GM12878 (cell line): ENCODE measurements around the gene UROC1. TPM values are rescaled to one million over a fixed set of nuclear protein-coding genes. Genes with fewer than 3 reads are reported as not detected.

ENCODE experiments used
- ATAC-seq: fragments of 200-7000 bp; cut with Tn5 transposase; 3 replicates; pipeline ENCODE4 v1.9.1; 2020; ENCODE audit warnings: mild to moderate bottlenecking, moderate library complexity
- BruUV-seq: library from RNA; stranded (reverse); fragments of 400-500 nt; replicated peaks from 2 replicates; lab custom pipeline; 2021; lab: Mats Ljungman, UMichigan
- CTCF ChIA-PET: fragments of 300-600 bp; sonication (Branson Sonifier 250); formaldehyde crosslinking; extraction: SDS; loops from one replicate; lab custom pipeline; 2021; ENCODE audit warnings: inconsistent platforms; lab: Yijun Ruan, JAX
- POLR2A ChIA-PET: fragments of 350-600 bp; formaldehyde crosslinking; extraction: SDS; loops from one replicate; lab custom pipeline; 2021; ENCODE audit warnings: inconsistent platforms; lab: Charles Lee
- RAD21 ChIA-PET: fragments of 300-600 bp; sonication (Branson Sonifier 250); formaldehyde crosslinking; loops from one replicate; lab custom pipeline; 2023; ENCODE audit warnings: antibody characterized with exemption; ENCODE audit not compliant: unreplicated experiment; lab: Charles Lee
- SMC1A ChIA-PET: fragments of 300-600 bp; sonication (Branson Sonifier 250); formaldehyde crosslinking; loops from one replicate; lab custom pipeline; 2023; ENCODE audit not compliant: unreplicated experiment, uncharacterized antibody; lab: Charles Lee
- DNase-seq: peaks from one replicate; pipeline ENCODE4 v3.0.0-alpha.2; 2011; ENCODE audit warnings: low read depth, low spot score
- FAIRE-seq: peaks from 3 replicates; lab custom pipeline; 2011; peaks lifted over from hg19 to GRCh38; lab: Jason Lieb, UNC
- H2AFZ ChIP-seq: 2 replicates; pipeline ENCODE4 v1.6.0; 2011; ENCODE audit warnings: low read depth, low read length, control low read depth; ENCODE audit not compliant: control insufficient read depth
- H3K27ac ChIP-seq: 2 replicates; pipeline ENCODE4 v1.5.1; 2011; ENCODE audit warnings: control low read depth; ENCODE audit not compliant: control insufficient read depth, insufficient read depth
- H3K27me3 ChIP-seq, 2 experiments: replicated peaks in 1 of 2; 2 replicates each; pipeline versions ENCODE4 v1.6.0 to v1.6.1; 2011; ENCODE audit warnings: low read length in 1 of 2; ENCODE audit not compliant: control insufficient read depth in 2 of 2, insufficient read depth in 2 of 2
- H3K36me3 ChIP-seq, 2 experiments: 2 replicates each; pipeline ENCODE4 v1.5.1; 2011; ENCODE audit warnings: low read length in 1 of 2; ENCODE audit not compliant: control insufficient read depth in 2 of 2, insufficient read depth in 2 of 2
- H3K4me1 ChIP-seq: 2 replicates; pipeline ENCODE4 v1.6.1; 2011; ENCODE audit warnings: mild to moderate bottlenecking, low read length, moderate library complexity, mixed read lengths; ENCODE audit not compliant: control insufficient read depth, insufficient read depth
- H3K4me2 ChIP-seq: 2 replicates; pipeline ENCODE4 v1.6.0; 2011; ENCODE audit warnings: control low read depth; ENCODE audit not compliant: control insufficient read depth, insufficient read depth
- H3K4me3 ChIP-seq: fragments of 200-600 bp; sonication (generic); 2 replicates; pipeline ENCODE4 v1.5.1; 2016
- H3K79me2 ChIP-seq: 2 replicates; pipeline ENCODE4 v1.6.0; 2011; ENCODE audit warnings: low read length; ENCODE audit not compliant: control insufficient read depth, insufficient read depth
- H3K9ac ChIP-seq: 2 replicates; pipeline ENCODE4 v1.8.0; 2011; ENCODE audit warnings: low read length, control low read depth, mixed read lengths; ENCODE audit not compliant: control insufficient read depth, insufficient read depth
- H3K9me3 ChIP-seq: replicated peaks from 3 replicates; pipeline ENCODE4 v1.5.1; 2011; ENCODE audit warnings: mild to moderate bottlenecking, low read length; ENCODE audit not compliant: control insufficient read depth, insufficient read depth
- H4K20me1 ChIP-seq: 2 replicates; pipeline ENCODE4 v1.6.0; 2011; ENCODE audit not compliant: control insufficient read depth, insufficient read depth
- ASH2L ChIP-seq: fragments of 300-600, 200-600 bp; sonication (generic); IDR thresholded peaks from 2 replicates; pipeline ENCODE4 v1.6.1; 2017; ENCODE audit warnings: low read depth, mild to moderate bottlenecking, borderline replicate concordance
- CREB1 ChIP-seq: IDR thresholded peaks from 2 replicates; pipeline ENCODE4 v1.6.1; 2012; ENCODE audit warnings: low read depth, mild to moderate bottlenecking, inconsistent platforms
- EED ChIP-seq: sonication (generic); IDR thresholded peaks from 2 replicates; pipeline ENCODE4 v1.6.1; 2016; ENCODE audit warnings: antibody characterized with exemption, low read depth
- EP300 ChIP-seq, 2 experiments: fragments of 150-350 bp in 1 of 2; IDR thresholded peaks; 2 replicates each; pipeline ENCODE4 v1.6.1; 2011 to 2012; ENCODE audit warnings: low read depth in 2 of 2, low read length in 2 of 2, borderline replicate concordance in 1 of 2, improper control_type of control experiment in 1 of 2, inconsistent platforms in 1 of 2; ENCODE audit not compliant: control insufficient read depth in 1 of 2
- FOS ChIP-seq: IDR thresholded peaks from 3 replicates; pipeline ENCODE4 v1.6.1; 2011; ENCODE audit warnings: borderline replicate concordance; ENCODE audit not compliant: insufficient read length; ENCODE audit errors: extremely low read depth
- FOXK2 ChIP-seq: fragments of 450-650 bp; IDR thresholded peaks from 2 replicates; pipeline ENCODE4 v1.6.1; 2017; ENCODE audit warnings: mild to moderate bottlenecking, moderate library complexity
- POLR2A ChIP-seq: IDR thresholded peaks from 2 replicates; pipeline ENCODE4 v1.6.1; 2011; ENCODE audit warnings: low read depth, mild to moderate bottlenecking, low read length
- SREBF2 ChIP-seq: IDR thresholded peaks from 2 replicates; pipeline ENCODE4 v1.6.1; 2012; ENCODE audit warnings: mild to moderate bottlenecking, low read length
- TCF7 ChIP-seq: IDR thresholded peaks from 2 replicates; pipeline ENCODE4 v1.6.1; 2014; ENCODE audit warnings: antibody characterized with exemption, borderline replicate concordance
- WRNIP1 ChIP-seq: IDR thresholded peaks from 2 replicates; pipeline ENCODE4 v1.6.1; 2011; ENCODE audit warnings: low read depth, low read length, improper control_type of control experiment, borderline replicate concordance
- WGBS: methylation state at CpG from one replicate; pipeline ENCODE4 v1.1.6; 2016; ENCODE audit warnings: low lambda C conversion rate; ENCODE audit not compliant: insufficient replicate concordance, insufficient coverage; ENCODE audit errors: missing lambda C conversion rate; 5-methylcytosine and 5-hydroxymethylcytosine counted together
- in situ Hi-C: fragments of 300-500 bp; cut with MboI; formaldehyde crosslinking; loops from 9 replicates; pipeline ENCODE4 v1.14.3; 2018; ENCODE audit warnings: mixed read lengths
- intact Hi-C: fragments of 100-400 bp; cut with micrococcal nuclease; formaldehyde crosslinking; loops from one replicate; pipeline ENCODE4 v1.14.2; 2022; ENCODE audit not compliant: unreplicated experiment
- polyA plus RNA-seq, 11 experiments: library from polyadenylated mRNA; depleted of rRNA in 4 of 11; unstranded in 6 of 11; stranded (reverse) in 5 of 11; fragments of >200 nt; fragmentation: Nextera tagmentation in 4 of 11; fragmentation: Illumina TruSeq in 1 of 11; extraction: Ambion mirVana in 4 of 11; extraction: Trizol in 1 of 11; gene quantifications; 1 replicate in 1 of 11; 2 replicates in 10 of 11; pipeline versions ENCODE4 v1.2.1 to v1.2.3, GENCODE V29; 2011 to 2016; ENCODE audit warnings: inconsistent platforms in 2 of 11, missing spikeins in 2 of 11, low read depth in 1 of 11
- total RNA-seq, 4 experiments: library from RNA; depleted of rRNA in 3 of 4; stranded (reverse); fragments of >200 nt in 3 of 4; fragmentation: Illumina TruSeq in 1 of 4; extraction: Trizol in 1 of 4; gene quantifications; 2 replicates each; pipeline versions ENCODE4 v1.2.1 to v1.2.3, GENCODE V29; 2013 to 2021
- TF ChIP-seq, protein P1 (sequence below): fragments of 450-650 bp; IDR thresholded peaks from 2 replicates; pipeline ENCODE4 v1.6.1; 2018; ENCODE audit warnings: borderline replicate concordance, mild to moderate bottlenecking; ENCODE audit not compliant: partially characterized antibody
- TF ChIP-seq, protein P2 (sequence below): IDR thresholded peaks from 2 replicates; pipeline ENCODE4 v1.6.1; 2012; ENCODE audit warnings: improper control_type of control experiment, low read depth, low read length; ENCODE audit not compliant: insufficient replicate concordance
- TF ChIP-seq, protein P3 (sequence below): fragments of 450-650 bp; IDR thresholded peaks from 2 replicates; pipeline ENCODE4 v1.6.1; 2017; ENCODE audit warnings: mild to moderate bottlenecking, moderate library complexity

Gene UROC1
- total and polyA plus RNA-seq, 10 of the 15 experiments (the other 5 are each of a cell fraction or from before 2014, with no cell fraction given): 0.04 TPM; not detected in 9

DNA sequence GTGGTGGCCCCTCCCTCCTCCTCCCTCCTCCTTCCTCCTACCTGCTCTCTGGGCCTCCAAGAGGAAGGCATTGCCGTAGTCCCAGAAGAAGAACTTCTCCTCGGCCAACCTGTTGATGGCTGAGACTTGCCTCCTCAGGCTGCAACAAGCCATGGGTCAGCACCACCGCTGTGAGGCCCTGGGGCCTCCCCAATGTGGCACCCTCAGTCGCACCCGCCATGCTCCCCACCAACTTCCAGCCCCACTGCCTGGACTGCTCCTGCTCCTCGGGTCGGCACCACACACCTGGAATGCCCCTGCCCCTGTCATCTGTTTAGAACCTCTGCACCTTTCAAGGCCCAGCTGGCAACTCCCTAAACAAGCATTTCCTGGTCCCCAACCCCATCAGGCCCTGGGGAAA lies 17.6 kb downstream of the UROC1 start:
- no peak for TF ChIP-seq ASH2L
- no peak for TF ChIP-seq WRNIP1
- no peak for TF ChIP-seq POLR2A
- no peak for TF ChIP-seq FOS
- TF ChIP-seq, protein P1, sequence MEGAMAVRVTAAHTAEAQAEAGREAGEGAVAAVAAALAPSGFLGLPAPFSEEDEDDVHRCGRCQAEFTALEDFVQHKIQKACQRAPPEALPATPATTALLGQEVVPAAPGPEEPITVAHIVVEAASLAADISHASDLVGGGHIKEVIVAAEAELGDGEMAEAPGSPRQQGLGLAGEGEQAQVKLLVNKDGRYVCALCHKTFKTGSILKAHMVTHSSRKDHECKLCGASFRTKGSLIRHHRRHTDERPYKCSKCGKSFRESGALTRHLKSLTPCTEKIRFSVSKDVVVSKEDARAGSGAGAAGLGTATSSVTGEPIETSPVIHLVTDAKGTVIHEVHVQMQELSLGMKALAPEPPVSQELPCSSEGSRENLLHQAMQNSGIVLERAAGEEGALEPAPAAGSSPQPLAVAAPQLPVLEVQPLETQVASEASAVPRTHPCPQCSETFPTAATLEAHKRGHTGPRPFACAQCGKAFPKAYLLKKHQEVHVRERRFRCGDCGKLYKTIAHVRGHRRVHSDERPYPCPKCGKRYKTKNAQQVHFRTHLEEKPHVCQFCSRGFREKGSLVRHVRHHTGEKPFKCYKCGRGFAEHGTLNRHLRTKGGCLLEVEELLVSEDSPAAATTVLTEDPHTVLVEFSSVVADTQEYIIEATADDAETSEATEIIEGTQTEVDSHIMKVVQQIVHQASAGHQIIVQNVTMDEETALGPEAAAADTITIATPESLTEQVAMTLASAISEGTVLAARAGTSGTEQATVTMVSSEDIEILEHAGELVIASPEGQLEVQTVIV: no peak
- TF ChIP-seq, protein P2, sequence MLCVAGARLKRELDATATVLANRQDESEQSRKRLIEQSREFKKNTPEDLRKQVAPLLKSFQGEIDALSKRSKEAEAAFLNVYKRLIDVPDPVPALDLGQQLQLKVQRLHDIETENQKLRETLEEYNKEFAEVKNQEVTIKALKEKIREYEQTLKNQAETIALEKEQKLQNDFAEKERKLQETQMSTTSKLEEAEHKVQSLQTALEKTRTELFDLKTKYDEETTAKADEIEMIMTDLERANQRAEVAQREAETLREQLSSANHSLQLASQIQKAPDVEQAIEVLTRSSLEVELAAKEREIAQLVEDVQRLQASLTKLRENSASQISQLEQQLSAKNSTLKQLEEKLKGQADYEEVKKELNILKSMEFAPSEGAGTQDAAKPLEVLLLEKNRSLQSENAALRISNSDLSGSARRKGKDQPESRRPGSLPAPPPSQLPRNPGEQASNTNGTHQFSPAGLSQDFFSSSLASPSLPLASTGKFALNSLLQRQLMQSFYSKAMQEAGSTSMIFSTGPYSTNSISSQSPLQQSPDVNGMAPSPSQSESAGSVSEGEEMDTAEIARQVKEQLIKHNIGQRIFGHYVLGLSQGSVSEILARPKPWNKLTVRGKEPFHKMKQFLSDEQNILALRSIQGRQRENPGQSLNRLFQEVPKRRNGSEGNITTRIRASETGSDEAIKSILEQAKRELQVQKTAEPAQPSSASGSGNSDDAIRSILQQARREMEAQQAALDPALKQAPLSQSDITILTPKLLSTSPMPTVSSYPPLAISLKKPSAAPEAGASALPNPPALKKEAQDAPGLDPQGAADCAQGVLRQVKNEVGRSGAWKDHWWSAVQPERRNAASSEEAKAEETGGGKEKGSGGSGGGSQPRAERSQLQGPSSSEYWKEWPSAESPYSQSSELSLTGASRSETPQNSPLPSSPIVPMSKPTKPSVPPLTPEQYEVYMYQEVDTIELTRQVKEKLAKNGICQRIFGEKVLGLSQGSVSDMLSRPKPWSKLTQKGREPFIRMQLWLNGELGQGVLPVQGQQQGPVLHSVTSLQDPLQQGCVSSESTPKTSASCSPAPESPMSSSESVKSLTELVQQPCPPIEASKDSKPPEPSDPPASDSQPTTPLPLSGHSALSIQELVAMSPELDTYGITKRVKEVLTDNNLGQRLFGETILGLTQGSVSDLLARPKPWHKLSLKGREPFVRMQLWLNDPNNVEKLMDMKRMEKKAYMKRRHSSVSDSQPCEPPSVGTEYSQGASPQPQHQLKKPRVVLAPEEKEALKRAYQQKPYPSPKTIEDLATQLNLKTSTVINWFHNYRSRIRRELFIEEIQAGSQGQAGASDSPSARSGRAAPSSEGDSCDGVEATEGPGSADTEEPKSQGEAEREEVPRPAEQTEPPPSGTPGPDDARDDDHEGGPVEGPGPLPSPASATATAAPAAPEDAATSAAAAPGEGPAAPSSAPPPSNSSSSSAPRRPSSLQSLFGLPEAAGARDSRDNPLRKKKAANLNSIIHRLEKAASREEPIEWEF: no peak
- TF ChIP-seq FOXK2: no peak
- TF ChIP-seq EED: no peak
- TF ChIP-seq, protein P3, sequence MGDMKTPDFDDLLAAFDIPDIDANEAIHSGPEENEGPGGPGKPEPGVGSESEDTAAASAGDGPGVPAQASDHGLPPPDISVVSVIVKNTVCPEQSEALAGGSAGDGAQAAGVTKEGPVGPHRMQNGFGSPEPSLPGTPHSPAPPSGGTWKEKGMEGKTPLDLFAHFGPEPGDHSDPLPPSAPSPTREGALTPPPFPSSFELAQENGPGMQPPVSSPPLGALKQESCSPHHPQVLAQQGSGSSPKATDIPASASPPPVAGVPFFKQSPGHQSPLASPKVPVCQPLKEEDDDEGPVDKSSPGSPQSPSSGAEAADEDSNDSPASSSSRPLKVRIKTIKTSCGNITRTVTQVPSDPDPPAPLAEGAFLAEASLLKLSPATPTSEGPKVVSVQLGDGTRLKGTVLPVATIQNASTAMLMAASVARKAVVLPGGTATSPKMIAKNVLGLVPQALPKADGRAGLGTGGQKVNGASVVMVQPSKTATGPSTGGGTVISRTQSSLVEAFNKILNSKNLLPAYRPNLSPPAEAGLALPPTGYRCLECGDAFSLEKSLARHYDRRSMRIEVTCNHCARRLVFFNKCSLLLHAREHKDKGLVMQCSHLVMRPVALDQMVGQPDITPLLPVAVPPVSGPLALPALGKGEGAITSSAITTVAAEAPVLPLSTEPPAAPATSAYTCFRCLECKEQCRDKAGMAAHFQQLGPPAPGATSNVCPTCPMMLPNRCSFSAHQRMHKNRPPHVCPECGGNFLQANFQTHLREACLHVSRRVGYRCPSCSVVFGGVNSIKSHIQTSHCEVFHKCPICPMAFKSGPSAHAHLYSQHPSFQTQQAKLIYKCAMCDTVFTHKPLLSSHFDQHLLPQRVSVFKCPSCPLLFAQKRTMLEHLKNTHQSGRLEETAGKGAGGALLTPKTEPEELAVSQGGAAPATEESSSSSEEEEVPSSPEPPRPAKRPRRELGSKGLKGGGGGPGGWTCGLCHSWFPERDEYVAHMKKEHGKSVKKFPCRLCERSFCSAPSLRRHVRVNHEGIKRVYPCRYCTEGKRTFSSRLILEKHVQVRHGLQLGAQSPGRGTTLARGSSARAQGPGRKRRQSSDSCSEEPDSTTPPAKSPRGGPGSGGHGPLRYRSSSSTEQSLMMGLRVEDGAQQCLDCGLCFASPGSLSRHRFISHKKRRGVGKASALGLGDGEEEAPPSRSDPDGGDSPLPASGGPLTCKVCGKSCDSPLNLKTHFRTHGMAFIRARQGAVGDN: no peak
- no peak for TF ChIP-seq TCF7
- TF ChIP-seq CREB1: no peak
- no peak for TF ChIP-seq SREBF2
- TF ChIP-seq EP300 (IDR thresholded peaks at IDR 0.05; ENCODE audit: borderline replicate concordance in 1 of 2, control insufficient read depth in 1 of 2, low read depth in 2 of 2, low read length in 2 of 2): no peak
- Histone ChIP-seq H2AFZ (no peak overlapping the region), H3K9me3 (no peaks in the 10 kb centered on the region), H3K79me2 (no peaks in the 10 kb centered on the region), H3K4me1 (no peaks in the 10 kb centered on the region), H3K4me2 (no peak overlapping the region), H3K36me3 (no peaks in the 10 kb centered on the region), H4K20me1 (no peaks in the 10 kb centered on the region), H3K4me3 (no peak overlapping the region), H3K27ac (no peak overlapping the region), H3K9ac (no peak overlapping the region), H3K27me3 (no peaks in the 10 kb centered on the region)
- no TSS peak for BruUV-seq
- ATAC-seq: no peak
- FAIRE-seq: no peak
- ChIA-PET CTCF (no interaction called here), RAD21 (no interaction called here), POLR2A (no interaction called here), SMC1A (no interaction called here)
- in situ Hi-C loops: no loop called here
- no peak for DNase-seq
- intact Hi-C loops: no loop called here
- 46% methylated on average over 5 of the region's 7 CpGs for WGBS
